HCEC 1CT (cell line): ENCODE measurements around the gene CKM.
"Not testable (repeated sequence)": the region's sequence is repeated elsewhere in the genome, so short reads cannot be mapped to it uniquely, and the experiment has no call there.

Experiments
- DNase-seq: peaks from one replicate; pipeline ENCODE4 v3.0.0-alpha.2; 2017

CKM gene

GRCh38 chr19:45315304-45315703, 7.4 kb downstream of the CKM start:
- no peak for DNase-seq

DNA sequence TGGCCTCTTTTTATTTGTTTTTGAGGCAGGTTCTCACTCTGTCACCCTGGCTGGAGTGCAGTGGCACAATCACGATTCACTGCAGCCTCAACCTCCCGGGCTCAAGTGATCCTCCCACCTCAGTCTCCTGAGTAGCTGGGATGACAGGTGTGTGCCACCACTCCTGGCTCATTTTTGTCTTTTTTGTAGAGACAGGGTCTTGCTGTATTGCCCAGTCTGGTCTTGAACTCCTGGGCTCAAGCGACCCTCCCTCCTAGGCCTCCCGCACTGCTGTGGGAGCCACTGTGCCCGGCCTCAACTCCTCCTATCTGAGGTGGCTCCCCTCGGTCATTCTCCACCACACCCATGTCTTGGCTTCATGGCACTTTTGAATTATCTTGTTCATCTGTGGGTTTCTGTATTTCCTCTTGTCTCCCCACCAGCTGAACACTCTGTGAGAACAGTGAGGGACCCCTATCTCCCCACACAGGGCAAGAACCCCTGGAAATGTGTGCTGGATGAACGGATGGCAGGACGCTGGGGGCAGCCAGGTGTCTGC, 7.9 kb downstream of the CKM start:
- DNase-seq: no peak

GRCh38 chr19:45312285-45312684, 10.4 kb downstream of the CKM start:
- not testable (repeated sequence) for DNase-seq

- no peak for DNase-seq
Observed at GRCh38 chr19:45311621-45312020, 11.1 kb downstream of the CKM start.

DNA sequence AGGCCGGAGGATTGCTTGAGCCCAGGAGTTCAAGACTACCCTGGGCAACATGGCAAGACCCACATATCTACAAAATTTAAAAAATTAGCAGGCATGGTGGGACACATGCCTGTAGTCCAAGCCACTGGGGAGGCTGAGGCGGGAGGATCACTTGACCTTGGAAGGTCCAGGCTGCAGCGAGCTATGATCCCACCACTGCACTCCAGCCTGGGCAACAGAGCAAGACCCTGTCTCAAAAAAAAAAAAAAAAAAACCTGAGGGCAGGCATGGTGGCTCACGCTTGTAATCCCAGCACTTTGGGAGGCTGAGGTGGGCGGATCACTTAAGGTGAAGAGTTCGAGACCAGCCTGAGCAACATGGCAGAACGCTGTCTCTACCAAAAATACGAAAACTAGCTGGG, 13.4 kb downstream of the CKM start:
- DNase-seq: not testable (repeated sequence)

DNA sequence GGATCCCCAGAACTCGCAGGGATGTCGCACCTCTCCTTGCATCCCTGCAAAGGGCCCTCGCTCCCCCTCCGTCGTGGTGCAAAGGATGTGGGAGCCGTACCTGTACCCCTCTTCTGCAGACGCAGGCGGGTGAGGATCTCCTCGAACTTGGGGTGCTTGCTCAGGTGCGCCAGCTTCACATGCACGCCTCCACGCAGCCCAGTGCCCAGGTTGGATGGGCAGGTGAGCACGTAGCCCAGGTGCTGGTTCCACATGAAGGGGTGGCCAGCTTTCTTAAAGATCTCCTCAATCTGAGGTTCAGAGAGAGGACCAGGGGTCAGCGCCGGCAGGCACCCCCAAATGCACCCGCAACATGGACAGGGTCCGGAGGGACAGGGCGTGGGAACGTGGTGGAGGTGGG, 15.3 kb downstream of the CKM start:
- no peak for DNase-seq

DNA sequence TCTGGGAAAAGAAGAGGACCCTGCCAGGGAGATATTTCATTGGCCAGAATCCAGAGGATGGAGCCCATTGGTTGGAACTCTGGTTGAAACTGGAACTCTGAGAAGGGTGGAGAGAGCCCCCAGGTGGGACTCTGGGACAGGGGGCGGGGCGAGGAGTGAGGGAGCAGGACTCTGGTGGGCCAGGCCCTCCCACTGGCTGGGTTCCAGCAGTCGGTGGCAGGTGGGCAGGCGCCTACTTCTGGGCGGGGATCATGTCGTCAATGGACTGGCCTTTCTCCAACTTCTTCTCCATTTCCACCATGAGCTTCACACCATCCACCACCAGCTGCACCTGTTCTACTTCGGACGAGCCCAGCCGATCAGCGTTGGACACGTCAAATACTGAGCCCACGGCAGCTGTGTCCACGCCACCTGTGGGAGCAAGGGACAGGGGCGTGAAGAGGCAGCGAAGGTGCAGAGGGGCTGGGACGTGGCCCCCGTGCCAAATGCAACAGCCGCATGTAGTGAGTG, 16.1 kb downstream of the CKM start:
- DNase-seq: no peak

GRCh38 chr19:45306040-45306439, 16.6 kb downstream of the CKM start:
- DNase-seq: no peak

DNA sequence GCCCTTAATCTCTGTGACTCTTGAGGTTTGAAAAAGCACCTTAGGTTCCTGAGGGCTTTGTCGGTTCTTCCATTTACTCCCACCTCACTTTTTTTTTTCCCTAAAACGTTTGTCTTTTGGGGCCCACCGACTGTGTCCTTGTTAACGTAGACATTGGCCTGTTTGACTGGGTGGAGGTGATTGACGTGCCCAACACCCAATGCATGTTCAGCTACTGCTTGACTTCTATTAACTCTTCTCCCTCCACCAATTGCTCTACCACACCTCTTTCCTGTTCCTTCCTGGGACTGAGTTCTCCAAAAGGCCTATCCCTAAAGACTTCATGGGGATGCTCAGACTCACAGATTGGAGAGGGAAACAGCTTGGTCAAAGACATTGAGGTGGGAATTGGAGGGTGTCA, 17.3 kb downstream of the CKM start:
- no peak for DNase-seq

DNA sequence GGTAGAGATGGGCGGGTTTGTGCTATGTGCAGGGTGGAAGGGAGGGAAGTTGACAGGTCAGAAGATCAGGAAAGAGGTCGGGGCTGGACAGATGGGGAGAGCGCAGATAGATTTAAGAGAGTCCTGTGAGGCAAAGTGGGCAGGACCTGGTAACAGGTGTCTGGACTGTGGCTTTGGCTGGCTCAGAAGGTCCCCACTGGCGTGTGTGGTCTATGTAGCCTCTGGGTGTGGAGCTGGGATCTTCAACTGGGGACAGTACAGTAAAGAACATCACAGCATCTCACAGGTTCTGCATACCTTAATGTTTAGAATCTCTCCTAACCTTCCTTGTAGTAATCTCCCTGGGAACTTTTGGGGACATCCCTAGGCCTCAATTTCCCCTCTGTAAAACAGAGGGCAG, 17.7 kb downstream of the CKM start:
- DNase-seq: no peak

DNA sequence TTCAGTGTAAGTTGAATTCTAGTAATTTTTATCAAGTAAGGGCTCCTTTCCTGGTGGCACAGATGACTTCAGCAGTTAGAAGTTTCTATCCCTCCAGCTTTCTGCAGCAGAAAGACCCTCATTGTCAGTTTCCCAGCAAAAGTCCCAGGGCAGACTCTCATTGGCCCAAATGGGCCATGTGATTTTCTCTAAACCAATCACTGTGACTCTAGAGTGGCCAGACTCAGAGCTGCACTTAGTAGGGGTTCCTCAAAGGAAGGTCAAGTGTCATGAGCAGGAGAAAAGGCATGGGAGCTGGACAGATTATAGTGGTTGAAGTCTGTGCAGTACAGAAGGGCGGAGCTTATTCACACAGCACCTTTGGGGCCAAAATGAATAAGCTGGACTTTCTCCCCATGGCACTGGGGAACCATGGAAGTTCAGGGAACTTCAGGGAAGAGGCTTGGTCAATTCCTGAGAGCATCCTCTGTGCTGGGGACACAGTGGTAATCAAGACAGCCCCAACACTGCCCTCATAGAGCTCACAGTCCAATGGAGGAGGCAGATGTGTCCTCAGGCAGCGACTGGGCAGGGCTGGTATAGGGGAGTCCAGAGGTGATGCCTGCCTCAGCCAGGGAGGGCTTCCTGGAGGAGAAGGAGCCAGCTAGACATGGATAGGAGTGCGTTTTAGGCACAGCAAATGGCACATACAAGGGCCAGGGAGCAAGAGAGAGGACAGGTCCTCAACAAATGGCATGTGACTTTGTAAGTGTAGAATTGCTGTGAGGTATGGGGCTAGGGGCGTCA, 18.3 kb downstream of the CKM start:
- no peak for DNase-seq

GRCh38 chr19:45303269-45304060, 19.2 kb downstream of the CKM start:
- no peak for DNase-seq

GRCh38 chr19:45302416-45302815, 20.3 kb downstream of the CKM start:
- no peak for DNase-seq

GRCh38 chr19:45299719-45300118, 23.0 kb downstream of the CKM start:
- DNase-seq: no peak

DNA sequence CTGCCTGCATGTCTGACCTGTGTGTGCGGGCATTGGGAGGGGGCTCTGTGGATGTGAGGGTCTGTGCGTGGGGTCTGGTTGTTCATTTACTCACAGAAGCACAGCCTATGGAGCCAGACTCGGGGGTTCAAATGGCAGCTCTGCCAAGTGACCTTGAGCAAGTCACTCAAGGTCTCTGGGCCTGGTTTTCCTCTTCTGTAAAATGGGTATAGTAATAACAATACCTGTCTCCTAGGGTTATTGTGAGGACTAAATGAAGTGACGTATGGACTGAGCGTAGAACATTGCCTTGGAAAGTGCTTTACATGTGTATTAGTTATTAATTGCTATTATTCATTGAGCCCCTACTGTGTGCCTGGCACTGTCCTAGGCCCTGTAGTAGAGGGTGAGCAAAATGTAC, 24.4 kb downstream of the CKM start:
- DNase-seq: no peak

DNA sequence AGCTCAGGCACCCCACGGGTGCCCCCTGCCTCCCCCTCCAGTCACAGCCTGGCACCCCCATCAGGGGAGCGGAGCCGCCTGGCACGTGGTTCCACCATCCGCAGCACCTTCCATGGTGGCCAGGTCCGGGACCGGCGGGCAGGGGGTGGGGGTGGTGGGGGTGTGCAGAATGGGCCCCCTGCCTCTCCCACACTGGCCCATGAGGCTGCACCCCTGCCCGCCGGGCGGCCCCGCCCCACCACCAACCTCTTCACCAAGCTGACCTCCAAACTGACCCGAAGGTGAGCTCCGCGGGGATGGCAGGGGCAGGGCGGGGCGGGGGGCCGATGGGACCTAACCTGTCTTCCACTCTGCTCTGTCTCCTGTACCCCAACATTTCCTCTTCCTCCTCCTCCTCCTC, 25.0 kb downstream of the CKM start:
- DNase-seq: no peak

DNA sequence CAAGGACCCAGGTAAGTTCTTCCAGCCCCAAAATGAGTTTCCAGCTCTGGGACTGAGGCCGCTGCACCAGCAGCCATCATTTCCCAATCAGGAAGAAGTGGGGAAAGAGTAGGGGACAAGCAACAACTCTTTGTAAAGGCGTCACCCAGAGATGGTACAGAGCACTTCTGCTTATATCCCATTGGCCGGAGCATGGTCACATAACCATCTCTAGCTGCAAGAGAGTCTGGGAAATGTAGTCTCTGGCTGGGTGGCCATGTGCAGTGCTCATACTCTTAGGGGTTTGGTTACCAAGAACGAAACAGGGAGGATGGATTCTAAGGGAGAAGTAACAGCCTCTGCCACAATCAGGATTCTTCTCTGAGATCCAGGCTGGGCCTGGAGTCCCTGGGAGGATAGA, 26.3 kb downstream of the CKM start:
- no peak for DNase-seq

DNA sequence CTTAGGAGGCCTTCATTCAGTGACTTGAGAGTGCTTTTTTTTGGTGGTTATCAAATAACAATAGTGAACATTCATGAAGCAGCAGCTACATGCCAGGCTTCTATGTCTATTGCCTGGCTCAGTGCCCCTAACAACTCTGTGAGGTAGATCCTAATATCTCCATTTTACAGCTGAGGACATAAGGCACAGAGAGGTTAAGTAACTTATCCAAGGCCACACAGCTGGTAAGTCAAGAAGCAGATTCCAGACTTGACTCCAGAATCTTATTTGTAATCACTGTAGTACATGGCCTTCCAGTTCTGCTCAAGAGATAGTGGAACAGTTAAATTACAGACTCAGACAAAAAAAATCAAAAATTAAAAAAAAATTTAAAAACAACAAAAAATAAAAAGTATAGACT, 26.8 kb downstream of the CKM start:
- DNase-seq: no peak

GRCh38 chr19:45294291-45295029, 28.2 kb downstream of the CKM start:
- no peak for DNase-seq

DNA sequence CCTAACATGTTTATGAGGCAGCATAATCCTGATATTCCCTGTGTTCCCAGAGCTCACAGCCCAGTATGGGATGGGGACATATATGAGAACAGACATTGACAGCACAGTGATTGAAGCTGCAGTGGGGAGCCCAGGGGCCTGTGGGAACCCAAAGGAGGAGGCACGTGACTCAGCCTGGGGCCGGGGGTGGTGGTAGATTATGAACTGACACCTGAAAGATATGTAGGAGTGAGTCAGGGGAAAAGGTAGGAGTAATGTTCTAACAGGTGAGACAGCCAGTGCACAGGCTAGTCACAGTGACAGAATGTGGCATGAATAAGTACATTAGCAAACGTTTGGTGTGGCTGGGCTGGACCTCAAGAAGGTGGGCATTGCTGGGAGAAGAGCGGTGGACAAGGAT, 29.0 kb downstream of the CKM start:
- DNase-seq: no peak

- no peak for DNase-seq
Observed at GRCh38 chr19:45291834-45292233, 30.8 kb downstream of the CKM start.

- DNase-seq: no peak
Observed at GRCh38 chr19:45290381-45290931, 32.2 kb downstream of the CKM start.

- no peak for DNase-seq
Observed at GRCh38 chr19:45283443-45284033, 39.1 kb downstream of the CKM start.
